Suprapubic skin (tissue), 4 donors: ENCODE data around the gene TMEM163. TPM values are rescaled to one million over a fixed set of nuclear protein-coding genes. Genes with fewer than 3 reads are reported as not detected.

ENCODE experiments used
- DNase-seq, 2 donors: peaks; one replicate each; pipeline ENCODE4 v3.0.0-alpha.2; 2019; ENCODE audit warnings: low spot score in 2 of 2
- H3K27ac ChIP-seq: fragments of 200-600 bp; sonication (generic); one replicate; pipeline ENCODE4 v1.5.1; 2019
- H3K27me3 ChIP-seq: fragments of 200-600 bp; sonication (generic); one replicate; pipeline ENCODE4 v1.5.1; 2019
- H3K36me3 ChIP-seq: fragments of 200-600 bp; sonication (generic); one replicate; pipeline ENCODE4 v1.5.1; 2019
- H3K4me1 ChIP-seq: fragments of 200-600 bp; sonication (generic); one replicate; pipeline ENCODE4 v1.5.1; 2019
- H3K4me3 ChIP-seq: fragments of 200-600 bp; sonication (generic); one replicate; pipeline ENCODE4 v1.5.1; 2019; ENCODE audit warnings: mild to moderate bottlenecking
- H3K9me3 ChIP-seq: fragments of 200-600 bp; sonication (generic); one replicate; pipeline ENCODE4 v1.5.1; 2019
- EP300 ChIP-seq: sonication (generic); formaldehyde crosslinking; IDR thresholded peaks from one replicate; pipeline ENCODE4 v1.6.1; 2017; ENCODE audit warnings: antibody characterized with exemption
- POLR2A ChIP-seq, 2 donors: fragments of 450-650 bp; IDR thresholded peaks; one replicate each; pipeline ENCODE4 v1.6.1; 2017; ENCODE audit warnings: antibody characterized with exemption in 2 of 2, mild to moderate bottlenecking in 2 of 2, moderate library complexity in 2 of 2
- POLR2AphosphoS5 ChIP-seq, 3 donors: sonication (generic); formaldehyde crosslinking; IDR thresholded peaks; one replicate each; pipeline ENCODE4 v1.6.1; 2017; ENCODE audit warnings: antibody characterized with exemption in 3 of 3
- WGBS: methylation state at CpG from one replicate; pipeline ENCODE4 v1.1.5; 2018; 5-methylcytosine and 5-hydroxymethylcytosine counted together
- total RNA-seq, 4 donors: library from RNA; depleted of rRNA; stranded (reverse); fragments of >200 nt; gene quantifications; one replicate each; pipeline ENCODE4 v1.1.0, GENCODE V29; 2016
- TF ChIP-seq, protein P1 (sequence below), 2 donors: fragments of 200-600 bp in 1 of 2; fragments of 450-650 bp in 1 of 2; sonication (generic) in 1 of 2; IDR thresholded peaks; one replicate each; pipeline ENCODE4 v1.5.1; 2016 to 2019; ENCODE audit warnings: antibody characterized with exemption in 2 of 2, mild to moderate bottlenecking in 1 of 2, moderate library complexity in 1 of 2

TMEM163 gene
- total RNA-seq, 4 donors from 2014 or later, result 0.23 to 0.72 TPM; not detected in 2

DNA sequence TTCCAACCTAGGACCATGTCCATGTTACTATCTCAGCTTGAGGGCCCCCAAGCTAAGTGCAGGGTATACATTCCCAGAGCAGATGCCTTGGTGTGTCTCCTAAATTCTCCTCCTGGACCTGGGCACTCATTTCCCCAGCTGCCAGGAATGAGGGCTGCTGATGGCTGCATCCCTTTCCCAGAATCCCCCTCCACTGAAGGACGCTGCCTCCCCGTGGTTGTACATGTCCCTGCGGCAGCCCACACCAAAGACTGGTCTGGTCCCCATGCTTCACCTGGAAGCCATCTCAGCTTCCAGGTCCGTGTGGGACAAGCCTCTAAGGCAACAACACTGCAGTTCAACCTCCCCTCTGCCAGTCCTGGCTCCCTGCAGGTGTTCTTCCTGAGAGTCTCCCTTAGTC is 14.6 kb downstream of the TMEM163 start:
- Histone ChIP-seq H3K36me3 (no peaks in the 10 kb centered on the region), H3K27me3 (peaks cover 17% of the 10 kb centered on the region), H3K9me3 (no peaks in the 10 kb centered on the region), H3K4me3 (no peak overlapping the region), H3K27ac (no peak overlapping the region), H3K4me1 (peaks cover 4% of the 10 kb centered on the region)
- 80% methylated on average over 4 of the region's 4 CpGs for WGBS
- no peak for DNase-seq
- TF ChIP-seq EP300 (no peak), POLR2A (IDR thresholded peaks at IDR 0.05) (no peak), POLR2AphosphoS5 (IDR thresholded peaks at IDR 0.05) (no peak)
- TF ChIP-seq, protein P1, sequence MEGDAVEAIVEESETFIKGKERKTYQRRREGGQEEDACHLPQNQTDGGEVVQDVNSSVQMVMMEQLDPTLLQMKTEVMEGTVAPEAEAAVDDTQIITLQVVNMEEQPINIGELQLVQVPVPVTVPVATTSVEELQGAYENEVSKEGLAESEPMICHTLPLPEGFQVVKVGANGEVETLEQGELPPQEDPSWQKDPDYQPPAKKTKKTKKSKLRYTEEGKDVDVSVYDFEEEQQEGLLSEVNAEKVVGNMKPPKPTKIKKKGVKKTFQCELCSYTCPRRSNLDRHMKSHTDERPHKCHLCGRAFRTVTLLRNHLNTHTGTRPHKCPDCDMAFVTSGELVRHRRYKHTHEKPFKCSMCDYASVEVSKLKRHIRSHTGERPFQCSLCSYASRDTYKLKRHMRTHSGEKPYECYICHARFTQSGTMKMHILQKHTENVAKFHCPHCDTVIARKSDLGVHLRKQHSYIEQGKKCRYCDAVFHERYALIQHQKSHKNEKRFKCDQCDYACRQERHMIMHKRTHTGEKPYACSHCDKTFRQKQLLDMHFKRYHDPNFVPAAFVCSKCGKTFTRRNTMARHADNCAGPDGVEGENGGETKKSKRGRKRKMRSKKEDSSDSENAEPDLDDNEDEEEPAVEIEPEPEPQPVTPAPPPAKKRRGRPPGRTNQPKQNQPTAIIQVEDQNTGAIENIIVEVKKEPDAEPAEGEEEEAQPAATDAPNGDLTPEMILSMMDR (IDR thresholded peaks at IDR 0.05), result no peak

DNA sequence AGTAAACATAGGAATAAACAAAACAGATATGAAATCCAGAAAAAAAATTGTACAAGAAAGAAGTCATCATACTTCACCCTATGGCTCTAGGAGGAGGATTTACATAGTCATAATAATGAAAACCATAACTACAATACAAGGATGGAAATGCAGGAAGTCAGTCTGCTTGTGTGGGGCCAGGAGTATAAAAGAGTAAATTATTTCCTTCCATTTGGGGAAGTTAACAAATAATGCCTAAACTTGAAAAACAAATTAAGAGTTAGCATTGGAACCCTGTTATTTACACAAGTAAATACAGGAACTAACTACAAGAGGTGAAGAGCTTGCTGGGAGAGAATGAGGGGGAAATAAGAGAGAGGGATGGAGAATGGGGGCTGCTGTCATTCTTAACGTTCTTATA is 15.4 kb downstream of the TMEM163 start:
- no peak for TF ChIP-seq POLR2AphosphoS5 (IDR thresholded peaks at IDR 0.05)
- TF ChIP-seq, protein P1 (IDR thresholded peaks at IDR 0.05), result no peak
- TF ChIP-seq POLR2A (IDR thresholded peaks at IDR 0.05), result no peak
- no peak for TF ChIP-seq EP300
- no peaks in the 10 kb centered on the region for H3K9me3 ChIP-seq
- no peak overlapping the region for H3K27ac ChIP-seq
- peaks cover 4% of the 10 kb centered on the region for H3K4me1 ChIP-seq
- H3K36me3 ChIP-seq, result no peaks in the 10 kb centered on the region
- peaks cover 14% of the 10 kb centered on the region for H3K27me3 ChIP-seq
- DNase-seq, result no peak
- 45% methylated on average over 1 of the region's 1 CpG for WGBS
- H3K4me3 ChIP-seq, result no peak overlapping the region

DNA sequence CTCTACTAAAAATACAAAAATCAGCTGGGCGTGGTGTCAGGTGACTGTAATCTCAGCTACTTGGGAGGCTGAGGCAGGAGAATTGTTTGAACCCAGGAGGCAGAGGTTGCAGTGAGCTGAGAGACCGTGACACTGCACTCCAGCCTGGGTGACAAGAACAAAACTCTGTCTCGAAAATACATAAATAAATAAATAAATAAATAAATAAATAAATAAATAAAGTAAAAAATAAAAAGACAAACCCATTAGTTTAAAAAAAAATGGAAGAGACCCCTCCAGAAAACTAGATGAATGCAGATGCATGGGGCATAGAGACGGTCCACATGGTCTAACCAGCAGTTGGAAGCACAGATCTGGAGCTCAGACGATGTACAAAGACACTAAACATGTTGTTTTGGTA is 18.1 kb downstream of the TMEM163 start:
- Histone ChIP-seq H3K27ac (no peak overlapping the region), H3K9me3 (no peaks in the 10 kb centered on the region), H3K27me3 (peaks cover 13% of the 10 kb centered on the region), H3K4me3 (no peak overlapping the region), H3K36me3 (no peaks in the 10 kb centered on the region), H3K4me1 (no peaks in the 10 kb centered on the region)
- DNase-seq, result no peak
- TF ChIP-seq, protein P1 (IDR thresholded peaks at IDR 0.05), result no peak
- WGBS, result 91% methylated on average over 5 of the region's 5 CpGs

DNA sequence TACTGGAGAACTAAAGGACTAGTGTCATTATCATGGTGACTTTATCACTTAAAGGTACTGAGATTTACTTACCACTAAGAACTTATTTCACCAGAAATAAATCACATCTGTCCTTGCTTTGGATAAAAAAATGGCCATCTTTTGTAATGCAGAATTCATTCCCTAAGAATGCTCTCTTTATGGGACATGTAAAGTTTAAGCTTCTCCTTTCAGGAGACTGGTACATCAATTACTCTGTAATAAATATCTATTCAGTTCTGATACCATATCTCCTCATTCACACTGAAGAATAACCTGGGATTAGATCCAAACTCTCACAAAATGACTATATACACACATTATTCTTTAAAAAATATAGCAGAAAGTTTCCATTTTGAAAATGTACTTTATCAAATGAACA is 24.4 kb downstream of the TMEM163 start:
- no peaks in the 10 kb centered on the region for H3K9me3 ChIP-seq
- no peaks in the 10 kb centered on the region for H3K4me1 ChIP-seq
- no peaks in the 10 kb centered on the region for H3K36me3 ChIP-seq
- no peak for TF ChIP-seq POLR2AphosphoS5 (IDR thresholded peaks at IDR 0.05)
- TF ChIP-seq, protein P1 (IDR thresholded peaks at IDR 0.05), result no peak
- no peak for TF ChIP-seq POLR2A (IDR thresholded peaks at IDR 0.05)
- no peak for TF ChIP-seq EP300
- no peak overlapping the region for H3K27ac ChIP-seq
- DNase-seq, result no peak
- H3K4me3 ChIP-seq, result no peak overlapping the region
- H3K27me3 ChIP-seq, result no peaks in the 10 kb centered on the region

DNA sequence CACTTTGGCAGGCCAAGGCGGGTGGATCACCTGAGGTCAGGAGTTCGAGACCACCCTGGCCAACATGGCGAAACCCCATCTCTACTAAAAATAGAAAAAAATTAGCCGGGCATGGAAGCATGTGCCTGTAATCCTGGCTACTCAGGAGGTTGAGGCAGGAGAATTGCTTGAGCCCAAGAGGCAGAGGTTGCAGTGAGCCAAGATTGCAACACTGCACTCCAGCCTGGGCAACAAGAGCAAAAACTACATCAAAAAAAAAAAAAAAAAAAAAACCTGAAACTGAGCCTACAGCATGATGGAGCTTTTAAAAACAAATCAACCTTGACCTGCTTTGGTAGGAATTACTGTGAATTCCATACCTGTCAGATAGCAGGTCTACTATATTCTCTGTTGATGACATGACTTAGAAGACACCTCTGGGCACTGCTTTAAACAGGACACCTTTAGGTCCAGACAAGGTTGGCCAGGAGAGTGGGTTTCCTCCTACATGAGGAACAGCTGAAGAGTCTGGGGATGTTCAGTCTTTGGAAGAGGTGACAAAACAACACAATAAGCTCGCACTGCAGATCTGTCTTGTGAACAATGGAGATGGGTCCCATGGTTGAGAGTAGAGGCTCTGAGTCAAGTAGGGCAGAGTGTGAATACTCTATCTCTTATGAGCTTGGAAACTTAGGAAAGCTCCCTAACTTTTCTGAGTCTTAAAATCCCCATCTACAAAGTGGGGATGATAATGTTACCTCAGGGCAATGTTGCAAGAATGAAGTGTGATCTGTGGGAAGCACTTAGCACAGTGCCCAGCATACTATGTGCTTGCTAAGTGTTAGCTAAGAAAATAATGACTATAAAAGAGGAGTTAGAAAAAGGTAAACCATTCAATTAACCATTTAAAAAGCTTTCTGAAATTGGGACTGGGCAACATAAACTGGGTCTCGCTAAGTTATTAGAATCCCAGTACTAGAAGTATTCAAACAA is 25.2 kb downstream of the TMEM163 start:
- TF ChIP-seq POLR2A (IDR thresholded peaks at IDR 0.05) (no peak), EP300 (no peak), POLR2AphosphoS5 (IDR thresholded peaks at IDR 0.05) (no peak)
- TF ChIP-seq, protein P1 (IDR thresholded peaks at IDR 0.05), result no peak
- 92% methylated on average over 6 of the region's 6 CpGs for WGBS
- Histone ChIP-seq H3K27ac (no peak overlapping the region), H3K27me3 (no peaks in the 10 kb centered on the region), H3K9me3 (no peaks in the 10 kb centered on the region), H3K36me3 (no peaks in the 10 kb centered on the region), H3K4me3 (no peak overlapping the region), H3K4me1 (no peaks in the 10 kb centered on the region)
- no peak for DNase-seq
